Rectal smooth muscle tissue (tissue), 1 donor: Measurements from ENCODE around the gene HLA-DRB5.
"Not testable (repeated sequence)": the region's sequence is repeated elsewhere in the genome, so short reads cannot be mapped to it uniquely, and the experiment has no call there.

Source experiments
- H3K27ac ChIP-seq: one replicate; pipeline ENCODE4 v1.7.0; 2013; ENCODE audit warnings: low read depth, low read length, inconsistent platforms
- H3K27me3 ChIP-seq: one replicate; pipeline ENCODE4 v1.7.0; 2013; ENCODE audit warnings: low read length; ENCODE audit not compliant: control insufficient read depth, insufficient read depth
- H3K36me3 ChIP-seq: one replicate; pipeline ENCODE4 v1.7.0; 2013; ENCODE audit warnings: low read length; ENCODE audit not compliant: control insufficient read depth, insufficient read depth
- H3K4me1 ChIP-seq: one replicate; pipeline ENCODE4 v1.7.0; 2013; ENCODE audit warnings: low read length; ENCODE audit not compliant: control insufficient read depth, insufficient read depth
- H3K4me3 ChIP-seq: one replicate; pipeline ENCODE4 v1.7.0; 2013; ENCODE audit warnings: low read length
- H3K9ac ChIP-seq: one replicate; pipeline ENCODE4 v1.7.0; 2013; ENCODE audit warnings: low read length

The HLA-DRB5 gene

DNA sequence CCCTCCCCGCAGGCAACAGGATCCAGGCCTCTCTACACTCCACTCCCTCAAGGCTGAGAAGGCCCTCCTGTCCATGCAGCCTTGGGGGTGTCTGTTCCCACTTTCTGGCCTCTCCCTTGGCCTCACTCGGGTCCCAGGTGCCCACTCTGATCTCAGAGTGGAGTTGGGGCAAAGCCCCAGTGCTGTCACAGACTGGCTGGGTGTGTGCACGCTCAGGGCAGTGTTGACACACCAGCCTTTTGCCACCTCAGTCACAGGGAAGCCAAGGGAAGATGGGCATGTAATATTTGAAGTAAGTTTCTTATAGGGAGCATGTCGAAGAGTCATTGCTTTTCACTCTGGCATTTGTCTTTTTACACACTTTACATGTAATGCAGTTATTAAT is 45.5 kb downstream of the HLA-DRB5 start:
- no peak overlapping the region for H3K9ac ChIP-seq

DNA sequence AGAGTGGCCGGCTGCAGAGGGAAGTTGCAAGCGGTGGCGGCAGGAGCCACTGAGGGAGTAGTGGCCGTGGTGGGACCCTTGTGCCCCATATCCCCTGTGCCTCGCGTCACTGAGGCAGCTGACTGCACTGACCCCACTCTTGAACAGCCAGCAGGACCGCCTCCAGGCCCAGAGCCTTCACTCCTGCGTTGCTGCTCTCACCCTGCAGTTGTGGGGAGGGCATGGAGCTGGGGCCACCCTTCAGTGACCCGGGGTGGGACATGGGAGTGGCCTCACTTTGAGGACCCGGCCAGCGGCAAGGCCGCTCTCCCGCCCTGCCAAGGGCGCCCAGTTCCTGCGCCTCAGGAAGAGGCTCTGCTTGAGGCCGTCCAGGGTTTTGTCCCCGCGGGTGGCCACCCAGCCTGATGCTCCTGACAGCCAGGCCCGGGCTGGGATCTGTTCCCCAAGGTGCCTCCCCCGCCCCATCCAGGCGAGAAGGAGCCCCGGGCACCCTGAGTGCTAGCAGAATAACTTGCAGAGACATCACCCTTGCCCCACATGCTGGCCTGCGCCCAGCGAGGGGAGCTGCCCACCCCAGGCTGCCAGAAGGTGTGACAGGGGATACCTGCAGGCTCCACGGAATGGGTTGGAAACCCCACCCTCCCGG is 46.0 kb downstream of the HLA-DRB5 start:
- Histone ChIP-seq H3K4me1 (no peaks in the 10 kb centered on the region), H3K9ac (no peak overlapping the region), H3K27me3 (no peaks in the 10 kb centered on the region), H3K27ac (no peak overlapping the region), H3K36me3 (no peaks in the 10 kb centered on the region), H3K4me3 (no peak overlapping the region)

More for the DNA sequence above, 45.5 kb downstream of the HLA-DRB5 start:
- no peak overlapping the region for H3K4me3 ChIP-seq
- H3K27me3 ChIP-seq: no peaks in the 10 kb centered on the region
- no peak overlapping the region for H3K27ac ChIP-seq
- H3K36me3 ChIP-seq: no peaks in the 10 kb centered on the region
- no peaks in the 10 kb centered on the region for H3K4me1 ChIP-seq

DNA sequence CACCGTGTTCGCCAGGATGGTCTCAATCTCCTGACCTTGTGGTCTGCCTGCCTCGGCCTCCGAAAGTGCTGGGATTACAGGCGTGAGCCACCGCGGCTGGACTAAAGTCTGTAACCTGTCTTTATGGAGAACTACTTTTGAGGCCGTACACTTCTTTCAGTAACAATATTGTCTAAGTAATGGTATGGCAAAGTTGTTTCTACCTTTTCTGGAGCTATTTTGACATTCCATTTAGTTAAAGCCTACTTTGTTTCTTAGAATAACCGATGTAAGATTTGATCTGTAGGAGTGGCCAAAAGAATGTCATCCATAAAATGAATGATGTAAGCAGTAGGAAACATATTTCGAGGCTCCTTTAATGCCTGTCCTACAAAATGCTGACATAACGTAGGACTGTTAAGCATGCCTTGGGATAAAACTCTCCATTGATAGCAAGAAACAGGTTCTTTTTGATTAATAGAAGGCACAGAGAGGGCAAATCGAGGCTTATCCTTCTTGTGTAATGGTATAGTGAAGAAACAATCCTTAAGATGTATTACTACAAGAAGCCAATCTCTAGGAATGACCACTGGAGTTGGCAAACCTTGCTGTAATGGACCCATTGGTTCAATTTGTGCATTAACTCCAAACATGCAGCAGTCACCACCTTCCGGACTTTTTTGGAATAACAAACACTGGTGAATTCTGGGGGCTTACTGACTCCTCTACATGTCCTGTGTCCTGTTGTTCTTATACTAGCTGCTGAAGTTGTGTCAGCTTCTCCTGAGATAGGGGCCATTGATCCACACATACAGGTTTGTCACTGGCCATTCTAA is 54.5 kb downstream of the HLA-DRB5 start:
- Histone ChIP-seq H3K4me1 (no peaks in the 10 kb centered on the region), H3K27ac (no peak overlapping the region), H3K27me3 (no peaks in the 10 kb centered on the region), H3K36me3 (no peaks in the 10 kb centered on the region), H3K9ac (no peak overlapping the region), H3K4me3 (no peak overlapping the region)

DNA sequence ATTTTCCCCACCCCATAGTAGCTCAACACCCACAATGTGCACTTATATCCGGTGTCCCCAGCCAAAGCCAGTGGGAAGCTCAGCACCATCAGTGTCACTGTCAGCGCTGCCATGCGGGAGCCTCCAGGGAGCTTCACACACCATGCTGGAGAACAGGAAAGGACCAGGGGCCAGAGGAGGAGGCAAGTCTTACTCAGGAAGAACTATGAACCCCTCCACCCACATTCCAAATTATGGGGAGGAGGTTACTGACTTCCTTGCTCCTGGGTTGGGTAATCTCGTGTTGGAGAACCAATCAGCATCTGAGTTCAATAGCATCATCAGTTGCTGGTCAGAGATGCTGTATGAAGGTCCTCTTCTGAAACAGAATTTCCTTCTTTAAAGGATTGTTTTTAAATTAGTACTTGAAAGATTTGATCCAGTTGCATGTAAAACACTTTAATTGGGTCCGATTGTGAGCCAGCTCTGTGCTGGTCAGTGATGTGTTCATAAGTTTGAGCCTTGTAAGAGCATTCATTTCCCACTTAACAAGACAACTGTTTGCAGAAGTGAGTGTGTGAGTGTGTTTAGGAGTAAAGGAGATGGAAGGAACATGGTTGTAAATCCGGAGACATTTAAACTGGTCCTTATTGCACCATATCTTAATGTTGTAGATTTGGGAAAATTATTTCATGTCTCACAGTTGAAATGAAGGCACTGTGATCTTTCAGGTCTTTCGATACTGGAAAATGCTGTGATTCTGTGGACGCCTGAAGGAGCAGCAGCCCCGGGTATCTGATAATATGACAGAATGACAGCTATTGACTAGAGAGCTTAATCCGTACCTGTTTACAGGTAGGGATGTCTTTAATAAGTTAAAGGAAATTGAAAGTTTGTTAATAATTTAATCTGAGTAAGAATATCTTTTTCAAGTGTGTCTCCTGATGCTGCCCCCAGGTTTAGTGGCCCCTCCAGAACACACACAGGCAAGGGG is 56.4 kb downstream of the HLA-DRB5 start:
- H3K27ac ChIP-seq, H3K4me3 ChIP-seq, H3K36me3 ChIP-seq, H3K4me1 ChIP-seq, H3K9ac ChIP-seq, H3K27me3 ChIP-seq: not testable (repeated sequence)

DNA sequence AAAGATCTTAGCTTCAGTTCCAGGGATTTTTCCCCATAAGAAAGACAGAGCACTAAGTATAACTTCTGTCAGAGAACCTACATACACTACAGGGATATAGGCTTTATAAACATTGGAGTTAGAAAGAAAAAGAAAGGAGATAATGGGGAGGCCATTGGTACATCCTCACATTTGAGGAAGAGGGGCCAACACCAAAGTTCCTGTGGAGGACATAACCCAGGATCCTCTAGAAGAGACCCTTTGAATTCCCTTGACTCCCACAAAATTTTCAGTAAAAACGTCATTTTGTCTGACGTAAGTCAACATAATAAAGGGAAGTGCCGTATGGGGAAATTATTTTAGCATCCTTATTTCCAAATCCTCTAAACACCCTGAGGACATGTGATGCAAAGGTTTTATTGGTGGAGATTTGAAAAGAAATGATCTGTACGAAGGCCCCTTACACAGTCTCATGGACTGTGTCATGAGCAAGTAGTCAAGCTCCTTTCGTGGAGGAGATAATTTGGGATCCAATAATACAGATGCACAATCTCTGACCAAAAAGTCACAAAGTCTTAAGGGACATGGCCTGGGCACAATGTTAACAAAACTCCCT is 57.2 kb downstream of the HLA-DRB5 start:
- Histone ChIP-seq H3K4me1 (no peaks in the 10 kb centered on the region), H3K9ac (no peak overlapping the region), H3K4me3 (no peak overlapping the region), H3K27me3 (no peaks in the 10 kb centered on the region), H3K27ac (no peak overlapping the region), H3K36me3 (no peaks in the 10 kb centered on the region)

DNA sequence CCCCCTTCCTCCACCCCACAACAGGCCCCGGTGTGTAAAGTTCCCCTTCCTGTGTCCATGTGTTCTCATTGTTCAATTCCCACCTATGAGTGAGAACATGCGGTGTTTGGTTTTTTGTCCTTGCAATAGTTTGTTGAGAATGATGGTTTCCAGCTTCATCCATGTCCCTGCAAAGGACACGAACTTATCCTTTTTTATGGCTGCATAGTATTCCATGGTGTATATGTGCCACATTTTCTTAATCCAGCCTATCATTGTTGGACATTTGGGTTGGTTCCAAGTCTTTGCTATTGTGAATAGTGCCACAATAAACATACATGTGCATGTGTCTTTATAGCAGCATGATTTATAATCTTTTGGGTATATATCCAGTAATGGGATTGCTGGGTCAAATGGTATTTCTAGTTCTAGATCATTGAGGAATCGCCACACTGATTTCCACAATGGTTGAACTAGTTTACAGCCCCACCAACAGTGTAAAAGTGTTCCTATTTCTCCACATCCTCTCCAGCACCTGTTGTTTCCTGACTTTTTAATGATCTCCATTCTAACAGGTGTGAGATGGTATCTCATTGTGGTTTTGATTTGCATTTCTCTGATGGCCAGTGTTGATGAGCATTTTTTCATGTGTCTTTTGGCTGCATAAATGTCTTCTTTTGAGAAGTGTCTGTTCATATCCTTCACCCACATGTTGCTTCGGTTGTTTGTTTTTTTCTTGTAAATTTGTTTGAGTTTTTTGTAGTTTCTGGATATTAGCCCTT is 62.2 kb downstream of the HLA-DRB5 start:
- not testable (repeated sequence) for H3K36me3 ChIP-seq, H3K27me3 ChIP-seq, H3K27ac ChIP-seq, H3K4me1 ChIP-seq, H3K9ac ChIP-seq, H3K4me3 ChIP-seq
